Renal pelvis (tissue), 4 donors: ENCODE results near the gene CCDC85C. TPM values are rescaled to one million over a fixed set of nuclear protein-coding genes. Genes with fewer than 3 reads are reported as not detected.
A peak's percentile ranks its signal among the peaks of the same experiment; 100 is the strongest.

Experiments
- DNase-seq: peaks from one replicate; pipeline ENCODE4 v3.0.0-alpha.2; 2013
- polyA plus RNA-seq, 3 donors: library from polyadenylated mRNA; unstranded; fragments of 120-200 nt; gene quantifications; one replicate each; pipeline ENCODE4 v1.2.1, GENCODE V29; 2013; ENCODE audit not compliant: insufficient read length in 3 of 3

CCDC85C gene
- polyA plus RNA-seq, 3 donors = 28.9 to 36.7 (median 34.5) TPM

- DNase-seq = no peak
These were observed 5.5 kb upstream of the CCDC85C start for GRCh38 chr14:99609245-99610170.

GRCh38 chr14:99608591-99608990 is 4.6 kb upstream of the CCDC85C start:
- DNase-seq = no peak

- no peak for DNase-seq
These were observed 2.4 kb upstream of the CCDC85C start for GRCh38 chr14:99606359-99606758.

- DNase-seq = no peak
These were observed 1.4 kb upstream of the CCDC85C start for GRCh38 chr14:99605299-99605961.

GRCh38 chr14:99604766-99605298 is 825 bp upstream of the CCDC85C start:
- no peak for DNase-seq

- DNase-seq = peak; percentile 96
These were observed 315 bp upstream of the CCDC85C start for GRCh38 chr14:99604278-99604765.

GRCh38 chr14:99602788-99603415 is 1.1 kb downstream of the CCDC85C start:
- DNase-seq = no peak

GRCh38 chr14:99602054-99602787 is 1.8 kb downstream of the CCDC85C start:
- DNase-seq = no peak

GRCh38 chr14:99601361-99601831 is 2.6 kb downstream of the CCDC85C start:
- no peak for DNase-seq

- DNase-seq = no peak
These were observed 3.6 kb downstream of the CCDC85C start for GRCh38 chr14:99600232-99600888.

- no peak for DNase-seq
These were observed 4.6 kb downstream of the CCDC85C start for GRCh38 chr14:99599393-99599792.

- DNase-seq = no peak
These were observed 5.2 kb downstream of the CCDC85C start for GRCh38 chr14:99598774-99599173.

GRCh38 chr14:99597911-99598600 is 6.0 kb downstream of the CCDC85C start:
- DNase-seq = no peak

- no peak for DNase-seq
These were observed 7.2 kb downstream of the CCDC85C start for GRCh38 chr14:99596772-99597171.

- DNase-seq = no peak
These were observed 7.9 kb downstream of the CCDC85C start for GRCh38 chr14:99596071-99596627.

- DNase-seq = no peak
These were observed 8.5 kb downstream of the CCDC85C start for GRCh38 chr14:99595524-99595923.

- no peak for DNase-seq
These were observed 9.0 kb downstream of the CCDC85C start for GRCh38 chr14:99595034-99595433.

- no peak for DNase-seq
These were observed 9.8 kb downstream of the CCDC85C start for GRCh38 chr14:99593971-99594841.
